Endometrial microvascular endothelial cells (primary cell): ENCODE data around the gene BTNL2. TPM values are rescaled to one million over a fixed set of nuclear protein-coding genes. Genes with fewer than 3 reads are reported as not detected.

ENCODE experiments used
- in situ Hi-C: cut with HindIII; loops from 2 replicates; pipeline ENCODE4 v1.10.0; 2017; ENCODE audit warnings: low sequenced_read_pairs, low pct_unique_long_range_greater_than_20kb; ENCODE audit errors: inconsistent ontology term
- total RNA-seq: library from RNA; depleted of rRNA; stranded (reverse); fragments of >200 nt; gene quantifications from one replicate; pipeline ENCODE4 v1.2.3, GENCODE V29; 2015; ENCODE audit errors: inconsistent ontology term

Gene BTNL2
- total RNA-seq, 1 donor from 2014 or later, result not detected

DNA sequence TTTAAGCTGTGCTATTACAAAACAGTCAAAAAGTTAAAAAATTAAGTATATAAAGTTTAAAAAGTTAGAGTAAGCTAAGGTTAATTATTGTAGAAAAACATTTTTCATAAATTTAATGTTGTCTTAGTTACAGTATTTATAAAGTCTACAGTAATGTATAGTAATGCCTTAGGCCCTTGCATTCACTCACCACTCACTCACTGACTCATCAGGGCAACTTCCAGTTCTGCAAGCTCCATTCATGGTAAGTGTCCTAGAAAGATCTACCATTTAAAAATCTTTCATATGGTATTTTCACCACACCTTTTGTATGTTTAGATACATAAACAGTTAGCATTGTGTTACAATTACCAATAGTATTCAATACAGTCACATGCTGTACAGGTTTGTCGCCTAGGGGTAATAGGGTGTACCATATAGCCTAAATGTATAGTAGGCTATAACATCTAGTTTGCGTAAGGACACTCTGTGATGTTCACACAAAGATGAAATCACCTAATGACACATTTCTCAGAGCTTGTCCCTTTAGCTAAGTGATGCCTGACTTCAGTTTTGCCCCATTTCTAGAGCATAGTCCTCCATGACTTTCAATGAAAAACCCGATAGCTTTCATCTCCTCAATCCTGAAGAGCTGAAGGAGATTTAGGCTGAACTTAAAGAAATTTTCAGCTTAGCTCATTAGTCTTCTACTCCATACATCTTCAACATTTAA lies 17.8 kb upstream of the BTNL2 start:
- in situ Hi-C loops, result no loop called here

DNA sequence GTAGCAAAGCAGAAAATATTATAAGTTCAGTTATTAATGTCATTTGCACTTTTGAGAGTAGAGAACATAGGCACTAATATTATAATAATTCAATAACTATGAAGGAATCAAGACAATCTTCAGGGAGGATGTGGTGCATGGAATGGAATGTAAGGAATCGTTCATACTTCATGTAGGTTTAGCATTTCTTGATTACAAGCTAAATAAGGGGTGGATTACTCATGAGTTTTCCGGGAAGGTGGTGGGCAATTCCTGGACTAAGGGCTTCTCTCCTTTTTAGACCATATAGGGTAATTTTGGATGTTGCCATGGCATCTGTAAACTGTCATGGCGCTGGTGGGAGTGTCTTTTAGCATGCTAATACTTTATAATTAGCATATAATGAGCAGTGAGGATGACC lies 9.1 kb upstream of the BTNL2 start:
- in situ Hi-C loops, result no loop called here

DNA sequence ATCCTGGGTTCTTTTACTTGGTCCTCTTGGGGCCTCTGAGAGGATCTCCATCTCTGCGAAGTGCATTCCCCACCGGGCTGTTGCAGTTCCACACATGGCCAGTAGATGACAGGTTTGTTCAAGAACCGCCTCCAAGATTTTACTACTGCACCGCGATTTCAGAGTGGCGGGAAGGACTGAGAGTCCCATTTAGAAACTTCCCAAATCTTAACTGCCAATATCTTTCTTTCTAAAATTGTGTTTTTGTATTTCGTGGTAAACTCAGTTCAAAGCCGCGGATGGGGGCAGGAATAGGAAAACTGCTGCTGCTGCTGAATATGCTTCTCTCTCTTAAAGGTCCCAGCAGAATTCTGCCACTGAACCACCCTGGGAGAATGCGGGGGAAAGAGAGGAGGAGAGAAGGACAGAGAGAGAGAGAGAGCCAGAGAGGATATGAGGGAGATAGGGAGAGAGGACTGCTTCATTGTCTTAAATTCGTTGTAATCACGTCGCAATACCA lies 8.6 kb upstream of the BTNL2 start:
- in situ Hi-C loops, result no loop called here

DNA sequence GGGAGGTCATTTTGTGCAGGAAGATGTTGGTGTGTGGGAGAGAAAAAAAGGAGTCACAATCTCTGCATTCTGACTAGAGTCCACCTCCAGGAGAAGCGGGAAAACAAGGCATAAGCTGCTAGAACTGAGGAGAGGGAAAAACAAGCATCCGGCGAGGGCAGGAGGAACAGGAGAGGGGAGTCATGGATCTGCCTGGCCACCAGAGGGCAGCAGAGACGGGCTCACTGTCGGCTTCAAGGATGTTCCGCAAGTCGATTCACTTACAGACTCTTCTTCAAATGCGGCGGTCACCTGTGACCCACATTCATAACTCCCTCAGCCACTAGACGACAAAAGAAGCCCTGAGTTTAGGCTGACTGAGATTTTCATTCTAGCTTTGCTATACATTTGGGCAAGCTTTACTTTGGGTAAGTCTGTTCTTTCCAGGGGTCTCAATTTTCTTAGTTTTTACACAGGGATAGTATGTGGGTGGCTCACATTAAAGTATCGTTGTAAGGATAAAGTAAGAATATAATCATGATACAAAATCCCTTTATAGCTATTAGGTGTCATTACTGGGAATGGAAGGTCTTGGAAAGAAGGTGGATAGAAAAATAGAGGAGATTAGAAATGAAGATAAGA lies 6.6 kb upstream of the BTNL2 start:
- in situ Hi-C loops, result no loop called here

DNA sequence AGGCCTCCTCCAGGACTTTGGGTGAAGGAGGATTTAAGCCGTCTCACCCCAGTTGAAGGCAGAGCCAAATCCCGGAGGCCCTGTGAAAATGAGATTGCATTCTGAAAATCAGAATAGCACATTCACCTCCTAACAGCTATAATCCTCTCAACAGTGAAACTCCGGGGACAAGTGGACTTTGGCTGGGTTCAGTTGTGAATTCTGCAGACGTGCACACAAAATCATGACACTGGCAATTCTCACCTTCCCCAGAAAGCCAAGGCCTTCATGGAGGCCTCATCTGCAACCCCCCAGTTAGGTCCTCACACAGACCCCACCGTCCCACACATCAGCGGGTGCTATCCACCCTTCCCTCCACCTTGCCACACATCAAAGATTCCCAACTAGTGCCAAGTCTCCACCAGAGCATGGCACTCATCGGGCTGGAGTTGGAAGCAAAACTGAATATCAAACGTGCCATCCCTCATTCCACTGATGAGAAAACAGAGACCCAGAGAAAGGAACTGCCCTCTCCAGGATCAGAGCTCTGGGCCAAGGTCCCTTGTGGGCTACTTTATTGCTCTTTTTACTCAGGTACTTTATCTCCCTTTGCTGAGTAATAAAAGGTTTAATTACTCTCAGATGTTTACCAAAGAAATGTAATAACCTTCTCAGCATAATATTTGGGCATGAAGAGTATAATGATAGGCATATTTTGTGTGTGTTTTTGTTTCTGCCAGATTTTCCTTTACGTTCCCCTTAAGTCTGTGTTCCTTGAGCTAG lies 4.8 kb upstream of the BTNL2 start:
- in situ Hi-C loops, result no loop called here

DNA sequence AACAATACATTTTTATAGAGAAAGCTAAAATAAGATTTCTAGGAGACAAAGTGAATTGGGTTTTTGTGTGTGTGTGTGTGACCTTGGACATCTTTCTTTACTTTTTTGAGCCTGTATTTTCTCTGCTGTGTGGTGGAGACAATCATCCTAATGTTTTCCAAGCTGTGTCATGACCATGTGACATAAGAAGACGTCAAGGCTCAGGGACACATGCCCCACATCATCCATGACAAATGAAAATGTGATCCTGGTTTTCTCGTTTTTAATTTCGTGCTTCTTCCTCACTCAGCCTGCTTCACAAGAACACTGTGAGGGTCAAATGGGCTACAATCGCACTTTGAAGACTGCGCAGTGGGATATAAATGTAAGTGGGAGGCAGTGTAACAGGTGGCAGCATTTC lies 3.9 kb upstream of the BTNL2 start:
- in situ Hi-C loops, result no loop called here

DNA sequence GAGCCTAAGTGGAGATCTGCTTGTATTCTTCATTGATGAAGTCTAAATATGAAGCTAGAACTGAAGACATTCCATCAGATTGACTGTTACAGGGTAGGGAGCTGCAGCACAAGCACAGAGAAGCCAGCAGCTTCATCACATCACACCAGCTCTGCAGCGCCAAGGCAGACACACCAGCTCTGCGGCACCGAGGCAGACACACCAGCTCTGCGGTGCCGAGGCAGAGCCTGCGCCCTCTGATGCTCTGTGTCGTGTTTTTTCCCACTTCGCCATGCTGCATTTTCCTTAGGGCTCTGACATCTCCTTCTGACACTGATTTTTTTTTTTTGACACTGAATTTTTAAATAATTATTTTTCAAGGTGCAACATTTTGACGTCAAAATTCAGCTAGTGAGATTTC lies 784 bp downstream of the BTNL2 start:
- in situ Hi-C loops, result no loop called here

DNA sequence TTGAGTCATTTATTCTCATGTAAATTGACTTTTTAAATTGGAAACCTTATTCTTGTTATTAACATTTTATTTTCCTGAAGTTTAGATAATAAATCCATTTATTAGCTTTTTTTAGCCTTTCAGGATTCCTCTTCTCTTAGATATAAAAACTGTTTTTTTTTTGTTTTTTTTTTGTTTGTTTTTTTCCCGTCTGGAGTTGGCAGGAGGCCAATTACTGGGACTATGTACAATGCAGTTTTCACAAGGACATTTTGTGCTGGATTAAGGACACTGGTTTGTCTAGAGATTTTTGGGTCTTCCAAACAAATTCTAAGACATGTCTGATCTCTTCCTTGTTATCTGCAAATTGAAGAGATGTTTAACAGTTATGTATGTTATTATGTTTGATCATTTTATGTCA lies 1.3 kb downstream of the BTNL2 start:
- in situ Hi-C loops, result no loop called here

DNA sequence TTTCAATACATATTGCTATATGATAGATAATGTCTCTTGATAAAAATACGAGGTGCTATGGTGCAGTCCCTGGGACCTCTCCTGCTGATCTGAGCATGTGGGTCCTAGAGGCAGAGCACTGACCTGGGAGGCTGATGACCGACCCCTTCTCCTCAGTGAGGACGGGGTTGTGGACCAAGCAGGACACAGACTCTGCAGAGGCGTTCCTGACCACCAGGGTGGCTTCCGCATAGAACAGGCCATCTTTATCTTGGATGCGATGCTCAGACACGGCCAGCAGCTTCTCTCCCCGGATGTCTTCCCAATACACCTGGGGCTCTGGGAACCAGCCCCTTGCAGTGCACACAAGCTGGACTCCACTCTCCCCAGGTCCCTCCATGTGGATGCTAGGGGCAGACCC lies 4.2 kb downstream of the BTNL2 start:
- in situ Hi-C loops, result no loop called here

DNA sequence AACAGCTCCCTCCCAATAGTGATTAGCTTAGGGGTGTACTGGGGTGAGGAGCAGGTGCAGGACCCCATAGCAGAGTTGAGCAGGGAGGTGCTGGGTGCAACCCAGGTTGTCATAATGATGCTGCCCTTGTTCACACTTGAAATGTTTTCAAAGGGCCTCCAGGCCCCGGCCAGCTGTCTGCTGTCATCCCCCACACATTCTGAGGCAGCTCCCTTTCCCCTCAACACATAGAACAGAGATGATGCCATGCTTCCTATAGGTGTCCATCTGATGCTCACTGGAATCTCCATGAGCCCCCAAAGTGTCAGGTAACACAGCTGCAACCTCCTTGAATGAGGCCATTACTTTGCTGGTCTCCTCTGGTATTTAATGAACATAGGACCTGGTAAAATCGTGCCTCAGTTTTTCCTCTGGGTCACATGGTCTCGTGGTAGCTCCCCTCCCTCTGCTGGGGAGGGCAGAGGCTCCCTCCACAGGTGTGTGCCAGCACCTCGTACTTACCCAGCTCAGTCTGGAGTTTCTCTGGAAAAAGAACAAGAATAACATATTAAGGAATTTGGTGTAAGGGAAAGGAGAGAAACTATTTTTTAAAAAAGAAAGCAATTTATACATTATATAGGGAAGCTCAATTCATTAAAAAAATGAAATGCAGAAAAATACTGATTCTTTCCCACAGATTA lies 5.6 kb downstream of the BTNL2 start:
- in situ Hi-C loops, result no loop called here

DNA sequence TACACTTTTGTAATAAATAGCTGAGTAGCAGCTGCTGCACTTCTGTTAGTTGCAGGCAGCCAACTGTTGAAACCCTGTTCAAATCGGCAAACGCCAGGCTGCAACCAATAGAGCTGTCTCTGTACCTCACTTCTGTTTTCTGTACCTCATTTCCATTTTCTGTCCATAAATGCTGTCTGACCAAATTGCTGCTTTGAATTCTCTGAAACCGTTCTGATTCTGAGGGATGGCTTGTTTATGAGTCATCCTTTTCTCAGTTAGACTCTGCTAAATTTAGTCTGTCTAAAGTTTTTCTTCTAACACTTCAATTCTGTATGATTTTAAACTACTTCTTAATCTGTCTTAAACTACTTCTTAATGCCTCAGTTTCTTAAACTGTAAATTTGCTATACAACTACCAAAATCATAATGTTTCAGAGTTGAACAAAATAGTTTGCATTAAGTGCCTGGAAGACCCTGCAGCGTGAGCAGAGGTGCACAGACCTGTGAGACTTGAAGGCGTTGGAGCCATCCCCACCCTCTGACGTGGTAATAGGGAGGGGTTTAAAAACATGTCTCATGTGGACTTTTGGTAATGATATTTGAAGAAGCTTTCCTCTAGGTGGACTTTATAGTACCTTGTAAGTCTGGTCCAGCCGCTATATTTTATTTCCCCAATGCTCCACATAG lies 9.6 kb downstream of the BTNL2 start:
- in situ Hi-C loops, result no loop called here

DNA sequence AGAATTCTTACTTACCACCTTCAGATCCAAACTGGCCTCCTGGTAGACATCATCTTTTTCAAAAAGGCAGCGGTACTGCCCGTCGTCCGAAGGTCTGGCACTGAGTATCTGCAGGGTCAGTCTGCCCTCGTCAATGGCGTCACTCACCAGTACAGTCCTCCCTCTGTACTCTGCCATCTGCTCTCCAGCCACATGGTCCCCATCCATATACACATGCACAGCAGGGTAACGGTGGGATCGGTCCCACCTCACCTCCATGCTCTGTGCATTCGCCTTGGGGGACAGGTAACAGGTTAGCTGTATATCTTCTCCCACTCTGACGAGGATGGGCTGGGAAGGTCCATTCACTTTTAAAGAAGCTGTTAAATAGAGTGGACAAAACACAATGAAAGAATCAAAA lies 11.0 kb downstream of the BTNL2 start:
- in situ Hi-C loops, result no loop called here

DNA sequence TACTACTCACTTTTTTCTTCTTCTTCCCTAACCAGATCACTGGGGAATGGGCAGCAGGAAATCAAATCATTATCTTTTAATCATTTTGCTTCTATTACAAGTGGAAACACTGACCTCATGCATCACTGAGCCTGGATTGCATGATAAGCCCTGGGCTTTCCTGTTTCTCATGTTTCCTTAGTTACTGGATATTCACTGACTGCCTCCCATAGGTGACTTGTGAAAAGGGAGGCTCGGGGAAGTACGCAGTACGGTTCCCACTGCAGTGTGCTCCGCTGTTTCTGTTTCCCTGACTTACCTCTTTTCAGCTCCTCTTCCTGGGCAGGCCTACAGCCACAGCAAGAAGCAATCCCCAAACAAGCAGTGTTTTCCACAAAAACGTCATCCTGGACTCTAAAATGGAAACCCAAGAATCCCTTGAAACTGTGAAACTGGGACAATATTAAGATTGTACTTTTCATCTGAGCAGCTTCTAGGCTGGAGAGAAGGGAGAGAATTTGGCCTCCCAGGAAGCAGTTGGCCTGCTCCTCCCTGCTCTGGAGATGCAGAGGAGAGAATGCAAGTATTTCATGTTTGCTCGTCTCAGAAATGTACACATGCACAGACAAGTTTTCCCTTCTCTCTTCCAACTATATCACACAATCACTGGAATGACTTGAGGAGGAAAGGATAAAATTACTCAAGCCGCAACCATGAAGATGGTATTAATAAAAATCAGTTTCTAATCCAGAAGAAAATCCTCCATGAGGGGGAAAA lies 13.1 kb downstream of the BTNL2 start:
- in situ Hi-C loops, result no loop called here

DNA sequence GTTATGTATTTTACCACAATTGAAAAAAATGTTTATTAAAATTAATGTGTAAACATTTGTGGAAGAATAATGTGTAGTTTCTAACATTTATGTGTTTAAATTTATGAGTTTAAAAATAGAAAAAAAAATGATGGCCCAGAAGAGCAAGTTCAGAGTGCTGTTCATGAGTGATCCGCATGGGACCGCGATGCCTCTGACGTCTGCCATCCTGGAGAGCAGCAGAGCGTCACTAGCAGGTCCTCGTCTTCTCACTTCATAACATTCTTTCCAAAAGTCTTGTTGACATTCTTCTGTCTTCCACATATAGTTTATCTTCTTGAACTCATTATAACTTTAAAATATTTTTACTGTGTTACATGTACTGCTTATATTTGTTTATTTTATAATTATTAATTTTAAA lies 15.5 kb downstream of the BTNL2 start:
- in situ Hi-C loops, result no loop called here

DNA sequence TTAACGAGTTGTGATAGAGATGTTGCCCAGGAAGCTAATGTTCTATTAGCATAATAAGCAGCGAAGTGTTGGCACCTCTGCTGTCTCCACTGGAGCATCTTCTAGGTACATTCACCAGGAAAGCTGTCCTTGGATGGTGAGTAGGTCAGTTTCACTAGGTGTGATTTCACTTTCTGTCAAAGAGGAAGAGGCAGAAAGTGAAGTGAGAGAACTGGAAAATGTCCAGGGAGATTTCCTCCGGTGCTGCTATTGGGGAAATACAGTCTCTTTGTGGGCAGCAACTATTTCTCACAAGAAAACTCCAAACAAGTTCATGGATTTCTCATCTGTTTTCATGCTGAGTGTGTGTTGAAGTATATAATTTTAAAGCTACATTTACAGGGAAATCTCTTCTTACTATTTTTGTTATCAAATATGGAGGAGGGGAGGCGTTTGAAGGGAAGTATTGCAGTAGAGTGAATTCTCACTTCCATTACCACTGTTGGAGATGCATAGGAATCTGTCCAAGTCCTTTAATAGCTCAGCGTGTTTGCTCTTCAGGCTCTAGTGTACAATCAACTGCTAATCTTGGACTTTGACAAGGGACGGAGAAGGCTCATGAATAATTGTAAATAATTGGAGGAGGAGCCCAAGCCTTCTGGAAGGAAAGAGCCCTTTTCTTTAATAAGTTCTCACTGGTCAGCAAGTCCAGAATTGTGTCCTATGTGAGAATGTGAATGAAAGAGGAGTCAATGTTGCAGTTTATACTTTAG lies 19.2 kb downstream of the BTNL2 start:
- in situ Hi-C loops, result no loop called here

DNA sequence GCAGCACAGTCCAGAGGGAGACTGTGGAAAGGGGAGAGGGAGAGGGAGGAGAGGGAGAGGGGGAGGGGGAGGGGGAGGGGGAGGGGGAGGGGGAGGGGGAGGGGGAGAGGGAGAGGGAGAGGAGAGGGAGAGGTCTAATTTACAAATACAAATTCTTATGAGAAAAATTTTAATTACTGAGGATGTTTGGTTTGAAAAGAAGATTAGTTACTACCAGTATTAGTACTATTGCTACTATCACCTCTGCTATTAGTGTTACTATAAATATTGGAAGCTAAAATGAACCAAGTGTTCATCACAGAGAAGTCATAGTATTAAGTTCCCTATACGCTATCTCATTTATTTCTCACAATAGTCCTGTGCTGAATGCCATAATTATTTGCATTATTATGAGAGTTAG lies 20.9 kb downstream of the BTNL2 start:
- in situ Hi-C loops, result no loop called here

DNA sequence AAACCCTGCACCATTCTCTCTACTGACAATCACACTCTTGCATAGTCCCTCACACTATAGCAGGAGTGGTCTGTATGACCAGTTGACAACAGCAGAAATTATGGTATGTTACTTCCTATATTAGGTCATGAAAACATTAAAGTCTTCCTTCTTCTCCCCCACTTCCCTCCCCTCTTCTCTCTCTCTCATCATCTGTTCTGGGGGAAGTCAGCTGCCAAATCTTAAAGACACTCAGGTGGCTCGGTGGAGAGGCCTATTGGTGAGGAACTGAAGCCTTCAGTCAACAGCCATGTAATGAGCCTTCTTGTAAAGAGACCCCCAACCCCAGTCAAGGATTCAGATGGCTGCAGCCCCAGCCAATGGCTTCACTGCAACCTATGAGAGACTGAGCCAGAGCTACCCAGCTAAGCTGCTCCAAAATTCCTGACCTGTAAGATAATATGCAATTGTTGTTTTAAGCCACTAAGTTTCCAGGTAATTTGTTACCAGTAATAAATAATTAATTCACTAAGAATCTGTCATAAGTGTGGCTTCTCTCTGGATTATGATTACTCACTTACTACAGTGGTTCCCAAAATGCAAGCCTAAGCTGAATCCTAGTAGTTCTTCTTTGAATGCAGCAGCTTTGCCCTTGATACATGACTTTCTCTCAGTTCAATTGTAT lies 24.1 kb downstream of the BTNL2 start:
- in situ Hi-C loops, result no loop called here
